ENCODE data around the gene SGO2.

- TF ChIP-seq CTCF (IDR thresholded peaks at IDR 0.05 in 2 of 3, conservative IDR thresholded peaks at IDR 0.05 in 1 of 3; ENCODE audit: borderline replicate concordance in 1 of 3, insufficient read depth in 1 of 3, low read depth in 2 of 3, low read length in 2 of 3) (no peak), POLR2A (IDR thresholded peaks at IDR 0.05; ENCODE audit: borderline replicate concordance, extremely low read depth, insufficient read depth, insufficient read length) (no peak)
Observed at GRCh38 chr2:200602584-200602983, 76.6 kb downstream of the SGO2 start.
